H9 (cell line): Measurements from ENCODE around the gene ARIH1. TPM values are rescaled to one million over a fixed set of nuclear protein-coding genes. Genes with fewer than 3 reads are reported as not detected.
"Not testable (repeated sequence)": the region's sequence is repeated elsewhere in the genome, so short reads cannot be mapped to it uniquely, and the experiment has no call there.

Experiments used
- DNase-seq: peaks from one replicate; pipeline ENCODE4 v3.0.0-alpha.2; 2017
- H2AFZ ChIP-seq: one replicate; pipeline ENCODE4 v1.6.1; 2013; ENCODE audit warnings: mild to moderate bottlenecking, low read length, control low read depth, moderate library complexity
- H2AK5ac ChIP-seq: 2 replicates; pipeline ENCODE4 v1.6.1; 2013; ENCODE audit warnings: low read length, control low read depth, mixed read lengths; ENCODE audit not compliant: insufficient read length
- H2BK120ac ChIP-seq: one replicate; pipeline ENCODE4 v1.6.1; 2013; ENCODE audit warnings: low read depth, mild to moderate bottlenecking, low read length, control low read depth, inconsistent platforms; ENCODE audit not compliant: poor library complexity, severe bottlenecking
- H2BK12ac ChIP-seq: 2 replicates; pipeline ENCODE4 v1.6.1; 2013; ENCODE audit warnings: low read length, control low read depth, mixed read lengths, low read depth; ENCODE audit not compliant: insufficient read length
- H2BK15ac ChIP-seq: 2 replicates; pipeline ENCODE4 v1.6.1; 2013; ENCODE audit warnings: low read depth, low read length, control low read depth
- H2BK20ac ChIP-seq: one replicate; pipeline ENCODE4 v1.6.1; 2013; ENCODE audit warnings: low read depth, mild to moderate bottlenecking, low read length, control low read depth, inconsistent platforms; ENCODE audit not compliant: poor library complexity, severe bottlenecking
- H2BK5ac ChIP-seq: 2 replicates; pipeline ENCODE4 v1.6.1; 2013; ENCODE audit warnings: low read length, control low read depth, mixed read lengths; ENCODE audit not compliant: insufficient read length
- H3K14ac ChIP-seq: 2 replicates; pipeline ENCODE4 v1.6.1; 2013; ENCODE audit warnings: low read length, control low read depth; ENCODE audit not compliant: insufficient read depth
- H3K18ac ChIP-seq: 2 replicates; pipeline ENCODE4 v1.6.1; 2013; ENCODE audit warnings: low read depth, mild to moderate bottlenecking, mixed read lengths, low read length, control low read depth; ENCODE audit not compliant: insufficient read length
- H3K23ac ChIP-seq: 2 replicates; pipeline ENCODE4 v1.6.1; 2013; ENCODE audit warnings: low read length, control low read depth, mixed read lengths, low read depth; ENCODE audit not compliant: insufficient read length
- H3K23me2 ChIP-seq: 2 replicates; pipeline ENCODE4 v1.6.1; 2013; ENCODE audit warnings: low read depth, mild to moderate bottlenecking, mixed read lengths, low read length, control low read depth; ENCODE audit not compliant: insufficient read length, poor library complexity, severe bottlenecking
- H3K27ac ChIP-seq: 2 replicates; pipeline ENCODE4 v1.5.1; 2013; ENCODE audit warnings: low read length, control low read depth, mixed read lengths, low read depth; ENCODE audit not compliant: insufficient read length
- H3K27me3 ChIP-seq: 2 replicates; pipeline ENCODE4 v1.6.1; 2013; ENCODE audit warnings: low read length, control low read depth, inconsistent platforms; ENCODE audit not compliant: insufficient read depth
- H3K4ac ChIP-seq: 2 replicates; pipeline ENCODE4 v1.6.1; 2013; ENCODE audit warnings: low read depth, mild to moderate bottlenecking, control low read depth, inconsistent platforms, low read length, moderate library complexity
- H3K4me1 ChIP-seq: 2 replicates; pipeline ENCODE4 v1.6.1; 2013; ENCODE audit warnings: low read length, control low read depth, inconsistent platforms; ENCODE audit not compliant: insufficient read depth
- H3K4me2 ChIP-seq: 2 replicates; pipeline ENCODE4 v1.6.1; 2013; ENCODE audit warnings: low read length, control low read depth, mixed read lengths; ENCODE audit not compliant: insufficient read length, insufficient read depth
- H3K56ac ChIP-seq: 2 replicates; pipeline ENCODE4 v1.6.1; 2013; ENCODE audit warnings: low read depth, mild to moderate bottlenecking, mixed read lengths, low read length, control low read depth; ENCODE audit not compliant: insufficient read length
- H3K79me1 ChIP-seq: 2 replicates; pipeline ENCODE4 v1.6.1; 2013; ENCODE audit warnings: low read depth, mild to moderate bottlenecking, moderate library complexity, low read length, control low read depth, inconsistent platforms; ENCODE audit not compliant: insufficient read depth, poor library complexity, severe bottlenecking
- H3K79me2 ChIP-seq: 2 replicates; pipeline ENCODE4 v1.6.1; 2013; ENCODE audit warnings: low read length, control low read depth, inconsistent platforms; ENCODE audit not compliant: insufficient read depth
- H3K9ac ChIP-seq: 2 replicates; pipeline ENCODE4 v1.6.1; 2013; ENCODE audit warnings: low read length, control low read depth, mixed read lengths; ENCODE audit not compliant: insufficient read length; ENCODE audit errors: extremely low read depth
- H3K9me3 ChIP-seq: one replicate; pipeline ENCODE4 v1.6.1; 2013; ENCODE audit warnings: low read depth, low read length, inconsistent platforms; ENCODE audit not compliant: control insufficient read depth
- H3T11ph ChIP-seq: one replicate; pipeline ENCODE4 v1.6.1; 2013; ENCODE audit warnings: mild to moderate bottlenecking, low read length, control low read depth, inconsistent platforms
- H4K20me1 ChIP-seq: one replicate; pipeline ENCODE4 v1.6.1; 2013; ENCODE audit not compliant: control insufficient read depth, insufficient read length, insufficient read depth
- H4K5ac ChIP-seq: 2 replicates; pipeline ENCODE4 v1.6.1; 2013; ENCODE audit warnings: low read depth, mild to moderate bottlenecking, mixed read lengths, low read length, control low read depth; ENCODE audit not compliant: insufficient read length
- H4K8ac ChIP-seq: replicated peaks from 2 replicates; pipeline ENCODE4 v1.6.1; 2013; ENCODE audit warnings: low read length, control low read depth, mixed read lengths, low read depth; ENCODE audit not compliant: insufficient read length
- H4K91ac ChIP-seq: 2 replicates; pipeline ENCODE4 v1.6.1; 2013; ENCODE audit warnings: low read depth, mild to moderate bottlenecking, moderate library complexity, mixed read lengths, low read length, control low read depth; ENCODE audit not compliant: insufficient read length
- H3K27ac Mint-ChIP-seq, 3 experiments: 2 replicates in 2 of 3; 3 replicates in 1 of 3; pipeline ENCODE4 v1.8.0; 2020 to 2021; ENCODE audit warnings: mixed read lengths in 3 of 3, mild to moderate bottlenecking in 1 of 3, moderate library complexity in 1 of 3
- H3K27me3 Mint-ChIP-seq: 2 replicates; pipeline ENCODE4 v1.8.0; 2021; ENCODE audit warnings: low read depth, mild to moderate bottlenecking, moderate library complexity, mixed read lengths
- H3K36me3 Mint-ChIP-seq, 3 experiments: 2 replicates in 2 of 3; 3 replicates in 1 of 3; pipeline ENCODE4 v1.8.0; 2020 to 2021; ENCODE audit warnings: low read depth in 3 of 3, mixed read lengths in 3 of 3; ENCODE audit not compliant: insufficient read depth in 1 of 3
- H3K4me1 Mint-ChIP-seq, 2 experiments: 2 replicates each; pipeline ENCODE4 v1.8.0; 2020; ENCODE audit warnings: mixed read lengths in 2 of 2
- H3K4me3 Mint-ChIP-seq, 2 experiments: 2 replicates in 1 of 2; 3 replicates in 1 of 2; pipeline ENCODE4 v1.8.0; 2020 to 2021; ENCODE audit warnings: mild to moderate bottlenecking in 2 of 2, mixed read lengths in 2 of 2, moderate library complexity in 1 of 2
- H3K9me3 Mint-ChIP-seq, 2 experiments: 2 replicates in 1 of 2; 3 replicates in 1 of 2; pipeline ENCODE4 v1.8.0; 2020; ENCODE audit warnings: mild to moderate bottlenecking in 2 of 2, mixed read lengths in 2 of 2, moderate library complexity in 1 of 2
- WGBS: extraction: QIAGEN DNeasy Blood & Tissue Kit; methylation state at CpG from one replicate; pipeline ENCODE4 v1.1.7; 2013; ENCODE audit warnings: missing lambda C conversion rate, low lambda C conversion rate, mixed read lengths; ENCODE audit not compliant: insufficient read length; ENCODE audit errors: extremely low coverage; 5-methylcytosine and 5-hydroxymethylcytosine counted together
- total RNA-seq: library from RNA; stranded (reverse); gene quantifications from 2 replicates; pipeline ENCODE4 v1.2.1, GENCODE V29; 2021

ARIH1 gene
- total RNA-seq, 1 experiment from 2014 or later, result 158 TPM

GRCh38 chr15:72636519-72637282 lies 162.6 kb downstream of the ARIH1 start:
- not testable (repeated sequence) for H3K4me3 Mint-ChIP-seq

GRCh38 chr15:72639759-72640483 lies 165.8 kb downstream of the ARIH1 start:
- not testable (repeated sequence) for H3K56ac ChIP-seq, H2BK5ac ChIP-seq, H3K4me1 Mint-ChIP-seq, H4K8ac ChIP-seq, H3K4ac ChIP-seq, H4K5ac ChIP-seq, H3K14ac ChIP-seq, H3K23me2 ChIP-seq, H2BK20ac ChIP-seq, H3K4me3 Mint-ChIP-seq, H3K23ac ChIP-seq, H3K79me1 ChIP-seq, H3K27ac Mint-ChIP-seq, H3K18ac ChIP-seq, H3K4me2 ChIP-seq, H3K9me3 Mint-ChIP-seq, H3K9me3 ChIP-seq, H3K9ac ChIP-seq, H2BK120ac ChIP-seq, H3K27me3 Mint-ChIP-seq, DNase-seq, H4K20me1 ChIP-seq, H3K36me3 Mint-ChIP-seq, H3K27me3 ChIP-seq, H2AFZ ChIP-seq, H3K27ac ChIP-seq, H2BK15ac ChIP-seq, H2AK5ac ChIP-seq, H3K4me1 ChIP-seq, H2BK12ac ChIP-seq, H3T11ph ChIP-seq, H3K79me2 ChIP-seq, H4K91ac ChIP-seq
- WGBS, result no CpG with 5 or more reads among the region's 26 CpGs

More at GRCh38 chr15:72636519-72637282, 162.6 kb downstream of the ARIH1 start:
- not testable (repeated sequence) for H3K23ac ChIP-seq, H2BK5ac ChIP-seq, H3K79me2 ChIP-seq, H2BK15ac ChIP-seq, H2BK12ac ChIP-seq, H2AK5ac ChIP-seq, H3K4me1 ChIP-seq, H2BK20ac ChIP-seq, H3T11ph ChIP-seq, H3K56ac ChIP-seq, H2BK120ac ChIP-seq, H3K14ac ChIP-seq, H3K79me1 ChIP-seq, H3K23me2 ChIP-seq, H3K27me3 ChIP-seq, H3K9me3 Mint-ChIP-seq, H4K5ac ChIP-seq, H4K20me1 ChIP-seq, H3K4me2 ChIP-seq, H3K36me3 Mint-ChIP-seq, H4K91ac ChIP-seq, H4K8ac ChIP-seq, H3K18ac ChIP-seq, H3K27ac ChIP-seq, H2AFZ ChIP-seq, H3K4me1 Mint-ChIP-seq, H3K9me3 ChIP-seq, H3K4ac ChIP-seq, H3K27me3 Mint-ChIP-seq, H3K27ac Mint-ChIP-seq
- peak overlapping the region; percentile 62 for H3K9ac ChIP-seq
- peak; percentile 73 for DNase-seq
- WGBS, result no CpG with 5 or more reads among the region's 43 CpGs
